C4-2B (cell line): ENCODE data around the gene TIGD3.

ENCODE experiments used
- H3K27ac ChIP-seq: fragments of 450-650 bp; 2 replicates; pipeline ENCODE4 v1.5.1; 2017
- ZFX ChIP-seq: fragments of 450-650 bp; IDR thresholded peaks from 2 replicates; pipeline ENCODE4 v1.6.1; 2017
- TF ChIP-seq, protein P1 (sequence below): fragments of 450-650 bp; conservative IDR thresholded peaks from 2 replicates; pipeline ENCODE4 v1.5.1; 2017; ENCODE audit warnings: mild to moderate bottlenecking

Gene TIGD3

DNA sequence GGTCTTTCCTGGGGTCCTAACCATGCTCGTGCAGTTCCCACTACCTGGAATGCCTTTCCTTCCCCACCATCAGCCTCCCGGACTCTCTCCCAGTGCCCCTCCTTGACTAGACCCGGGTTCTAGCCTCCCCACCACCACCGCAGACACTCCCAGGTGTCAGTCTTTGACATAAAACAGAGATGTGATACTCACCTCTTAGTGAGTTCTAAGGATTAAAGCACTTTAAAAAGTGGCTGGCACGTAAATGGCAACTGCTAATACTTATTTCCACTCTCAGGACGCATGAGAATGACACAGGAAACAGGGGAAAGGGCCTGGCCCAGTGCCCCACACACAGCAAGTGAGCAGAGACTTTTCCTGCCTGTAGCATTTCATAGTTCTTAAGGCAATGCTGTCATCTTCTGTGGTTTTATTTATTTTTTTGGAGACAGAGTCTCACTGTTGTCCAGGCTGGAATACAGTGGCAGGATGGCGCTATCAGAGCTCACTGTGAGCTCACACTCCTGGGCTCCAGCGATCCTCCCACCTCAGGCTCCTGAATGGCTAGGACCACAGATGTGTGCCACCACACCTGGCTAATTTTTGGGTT is 29.8 kb downstream of the TIGD3 start:
- TF ChIP-seq, protein P1, sequence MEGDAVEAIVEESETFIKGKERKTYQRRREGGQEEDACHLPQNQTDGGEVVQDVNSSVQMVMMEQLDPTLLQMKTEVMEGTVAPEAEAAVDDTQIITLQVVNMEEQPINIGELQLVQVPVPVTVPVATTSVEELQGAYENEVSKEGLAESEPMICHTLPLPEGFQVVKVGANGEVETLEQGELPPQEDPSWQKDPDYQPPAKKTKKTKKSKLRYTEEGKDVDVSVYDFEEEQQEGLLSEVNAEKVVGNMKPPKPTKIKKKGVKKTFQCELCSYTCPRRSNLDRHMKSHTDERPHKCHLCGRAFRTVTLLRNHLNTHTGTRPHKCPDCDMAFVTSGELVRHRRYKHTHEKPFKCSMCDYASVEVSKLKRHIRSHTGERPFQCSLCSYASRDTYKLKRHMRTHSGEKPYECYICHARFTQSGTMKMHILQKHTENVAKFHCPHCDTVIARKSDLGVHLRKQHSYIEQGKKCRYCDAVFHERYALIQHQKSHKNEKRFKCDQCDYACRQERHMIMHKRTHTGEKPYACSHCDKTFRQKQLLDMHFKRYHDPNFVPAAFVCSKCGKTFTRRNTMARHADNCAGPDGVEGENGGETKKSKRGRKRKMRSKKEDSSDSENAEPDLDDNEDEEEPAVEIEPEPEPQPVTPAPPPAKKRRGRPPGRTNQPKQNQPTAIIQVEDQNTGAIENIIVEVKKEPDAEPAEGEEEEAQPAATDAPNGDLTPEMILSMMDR, result no peak
- TF ChIP-seq ZFX, result no peak
- peak overlapping the region; percentile 99 for H3K27ac ChIP-seq

DNA sequence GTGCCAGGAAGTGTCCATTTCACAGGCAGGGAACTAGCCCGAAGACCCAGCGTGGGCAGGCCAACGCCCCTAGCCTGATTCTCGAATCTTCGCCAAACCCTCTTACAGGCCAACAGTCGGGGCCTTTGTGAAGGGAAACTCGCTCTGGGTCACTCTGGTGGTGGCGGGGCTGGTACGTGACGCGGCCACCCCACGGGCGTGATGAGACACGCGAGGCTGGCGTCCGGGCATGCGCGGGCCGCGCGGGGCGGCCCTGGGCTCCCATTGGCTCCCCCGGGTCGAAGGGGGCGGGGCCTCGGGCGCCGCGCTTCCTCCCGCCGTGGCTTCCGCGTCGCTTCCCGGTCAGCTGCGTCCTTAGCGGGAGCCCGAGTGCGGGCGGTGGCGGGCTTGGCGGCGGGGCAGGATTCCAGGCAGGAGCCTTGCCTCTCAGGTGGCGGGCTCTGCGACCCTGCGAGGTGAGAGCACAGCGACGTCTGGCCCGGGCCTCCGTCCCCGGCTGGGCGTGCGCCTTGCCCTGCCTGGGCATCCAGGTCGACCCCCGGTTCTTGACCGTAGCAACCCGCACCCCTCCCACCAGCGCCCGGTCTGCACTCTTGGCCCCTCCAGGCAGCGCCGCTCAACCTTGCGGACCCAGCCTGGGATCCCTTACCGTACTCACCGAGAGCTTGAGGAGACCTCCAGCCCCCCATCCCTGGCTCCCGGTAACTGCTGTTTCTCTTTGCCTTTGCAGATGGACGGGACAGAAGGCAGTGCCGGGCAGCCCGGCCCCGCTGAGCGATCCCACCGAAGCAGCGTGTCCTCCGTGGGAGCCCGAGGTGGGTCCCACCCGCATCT is 32.0 kb downstream of the TIGD3 start, which contains the start of gene FRMD8:
Gene FRMD8, plus strand, starts transcription at position 331 of the 834 bp plus-strand sequence. Its CDS starts 400 bp downstream, at position 731.
- H3K27ac ChIP-seq, result peak within 1 kb of the TSS; percentile 99

DNA sequence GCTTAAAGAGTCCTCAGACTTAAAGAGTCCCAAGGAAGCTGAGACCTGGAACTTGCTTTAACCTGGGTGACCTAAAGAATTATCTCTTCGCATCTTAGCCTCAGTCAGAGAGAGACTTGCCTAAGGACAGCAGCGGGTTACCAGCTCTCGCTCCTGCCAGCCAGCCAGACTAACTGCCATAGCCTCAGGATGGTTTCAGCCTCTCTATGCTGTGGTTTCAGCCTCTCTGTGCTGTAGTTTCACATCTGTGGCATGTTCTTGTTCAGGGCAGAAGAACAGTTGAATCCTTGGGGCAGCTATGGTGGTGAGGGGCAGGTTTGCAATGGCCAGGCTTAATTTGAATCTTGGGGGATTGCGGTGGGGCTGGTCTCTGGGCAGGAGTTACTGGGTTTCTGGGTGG is 34.2 kb downstream of the TIGD3 start:
- no peak overlapping the region for H3K27ac ChIP-seq
- TF ChIP-seq ZFX, result no peak
- TF ChIP-seq, protein P1, result no peak

More for the DNA sequence above, 32.0 kb downstream of the TIGD3 start, which contains the start of gene FRMD8:
- TF ChIP-seq, protein P1, result no peak
- TF ChIP-seq ZFX, result no peak

DNA sequence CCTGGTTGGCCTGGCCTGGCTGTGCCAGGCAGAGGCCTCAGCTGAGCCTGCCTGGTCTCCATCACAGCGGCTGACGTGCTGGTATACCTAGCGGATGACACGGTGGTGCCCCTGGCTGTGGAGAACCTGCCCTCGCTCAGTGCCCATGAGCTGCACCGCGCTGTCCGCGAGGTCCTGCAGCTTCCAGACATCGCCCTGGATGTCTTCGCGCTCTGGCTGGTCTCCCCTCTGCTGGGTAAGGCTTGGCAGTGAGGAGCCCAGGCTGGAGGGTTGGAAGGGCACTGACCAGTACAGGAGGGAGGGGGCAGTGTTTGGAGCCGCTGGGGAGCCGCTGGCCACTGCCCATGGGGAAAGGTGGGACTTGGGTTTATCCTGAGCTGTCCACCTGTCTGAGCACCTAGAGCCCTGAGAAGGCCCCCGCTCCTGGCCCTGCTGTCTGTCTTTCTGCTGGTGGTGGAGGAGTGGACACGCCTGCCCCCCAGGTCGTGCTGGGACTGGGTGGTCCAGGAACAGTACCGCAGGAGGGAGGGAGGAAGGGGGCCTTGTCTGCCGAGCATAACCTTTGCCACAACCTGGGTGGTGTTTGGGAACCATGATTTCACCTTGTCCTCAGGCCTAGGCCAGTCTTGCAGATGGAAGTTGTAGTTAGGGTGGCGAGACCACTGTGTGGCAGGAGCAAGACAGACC is 34.9 kb downstream of the TIGD3 start:
- H3K27ac ChIP-seq, result no peak overlapping the region
- TF ChIP-seq, protein P1, result no peak
- TF ChIP-seq ZFX, result no peak

DNA sequence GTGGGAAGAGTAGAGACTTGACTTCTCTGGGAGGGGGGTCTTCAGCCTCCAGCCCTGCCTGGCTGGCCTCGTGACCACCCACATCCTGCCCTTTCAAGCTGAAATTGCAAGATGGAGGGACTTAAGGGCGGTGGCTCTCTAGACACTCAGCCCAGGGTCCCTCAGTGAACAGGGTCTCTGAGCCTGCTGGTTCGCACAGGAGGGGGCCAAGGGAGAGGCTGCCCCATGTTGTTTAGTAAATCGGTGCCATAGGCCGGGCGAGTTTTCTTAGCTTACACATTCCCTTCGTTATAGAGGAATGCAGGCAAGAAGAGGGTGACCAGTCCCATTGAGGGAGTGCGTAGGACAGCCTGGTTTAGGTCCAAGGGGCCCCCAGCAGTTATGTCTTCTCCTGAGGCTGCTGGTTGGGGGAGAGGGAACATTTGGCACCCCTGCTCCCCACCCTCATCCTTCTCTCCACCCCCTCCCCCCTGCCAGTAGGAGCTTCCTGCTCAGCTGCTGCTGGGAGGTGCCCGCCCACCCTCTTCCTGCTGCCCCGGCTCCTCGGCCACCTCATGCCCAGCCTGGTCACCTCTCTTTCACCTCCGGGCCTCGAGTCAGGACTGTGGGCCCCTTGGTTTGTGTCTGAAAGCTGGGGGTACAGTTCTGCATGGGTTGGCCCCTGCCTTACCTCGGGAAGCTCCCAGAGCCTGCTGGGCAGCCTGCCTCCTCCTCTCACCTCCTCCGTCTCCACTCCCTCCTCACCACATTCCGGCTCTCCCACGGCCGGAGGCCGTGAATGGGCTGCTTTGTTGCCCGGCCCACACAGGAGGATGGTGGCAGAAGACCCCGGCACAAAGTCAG is 35.8 kb downstream of the TIGD3 start:
- TF ChIP-seq, protein P1, result no peak
- TF ChIP-seq ZFX, result no peak
- H3K27ac ChIP-seq, result no peak overlapping the region

DNA sequence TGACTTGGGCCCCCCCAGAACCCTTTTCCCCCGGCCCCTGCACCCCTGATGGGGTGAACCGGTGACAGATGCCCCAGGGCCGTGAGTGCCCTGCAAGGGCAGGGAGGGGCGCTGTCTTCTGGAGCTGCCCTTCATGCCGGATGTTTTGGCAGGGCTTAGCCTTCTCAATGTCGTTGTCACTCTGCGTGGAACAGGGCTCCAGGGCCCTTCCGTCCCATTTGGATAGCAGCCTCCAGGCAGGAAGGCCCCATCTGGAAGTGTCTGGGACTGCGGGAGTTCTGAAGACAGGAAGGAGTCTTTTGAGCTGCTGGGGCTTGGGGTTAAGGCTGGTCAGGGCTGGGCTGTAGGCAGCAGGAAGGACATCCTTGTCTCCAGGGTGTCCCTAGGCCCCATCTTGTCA is 36.4 kb downstream of the TIGD3 start:
- H3K27ac ChIP-seq, result no peak overlapping the region
- TF ChIP-seq ZFX, result no peak
- TF ChIP-seq, protein P1, result no peak
